ENCODE results near the gene KLHDC4. TPM values are rescaled to one million over a fixed set of nuclear protein-coding genes. Genes with fewer than 3 reads are reported as not detected.

The KLHDC4 gene
- total and polyA plus RNA-seq, 10 of the 15 experiments (the other 5 are each of a cell fraction or from before 2014, with no cell fraction given) = 0.80 to 62.1 (median 32.8) TPM

- no peak for TF ChIP-seq CTCF (IDR thresholded peaks at IDR 0.05 in 2 of 3, conservative IDR thresholded peaks at IDR 0.05 in 1 of 3; ENCODE audit: control insufficient read depth in 2 of 3, extremely low read depth in 1 of 3, insufficient read depth in 1 of 3, low read depth in 3 of 3, low read length in 3 of 3)
Measured at GRCh38 chr16:87700406-87701077, 65.2 kb downstream of the KLHDC4 start (continued).

- Histone ChIP-seq H3K4me2 (ENCODE audit: control insufficient read depth, insufficient read depth) (peak overlapping the region; percentile 51), H3K27me3 (replicated peaks in 1 of 2; ENCODE audit: control insufficient read depth in 2 of 2, insufficient read depth in 2 of 2, low read length in 1 of 2) (no peaks in the 10 kb centered on the region), H2AFZ (ENCODE audit: control insufficient read depth, low read depth, low read length) (no peak overlapping the region), H3K9ac (ENCODE audit: control insufficient read depth, insufficient read depth, low read length) (no peak overlapping the region), H4K20me1 (ENCODE audit: control insufficient read depth, insufficient read depth) (no peaks in the 10 kb centered on the region), H3K36me3 (ENCODE audit: control insufficient read depth in 2 of 2, insufficient read depth in 2 of 2, low read length in 1 of 2) (peaks cover 12 to 16% of the 10 kb centered on the region in 2 experiments; a peak in 3 of 4 replicates), H3K4me3 (no peak overlapping the region), H3K4me1 (ENCODE audit: control insufficient read depth, insufficient read depth, low read length) (peaks cover 46% of the 10 kb centered on the region), H3K27ac (ENCODE audit: control insufficient read depth, insufficient read depth) (peak overlapping the region; percentile 59), H3K9me3 (replicated peaks; ENCODE audit: control insufficient read depth, insufficient read depth, low read length) (no peaks in the 10 kb centered on the region), H3K79me2 (ENCODE audit: control insufficient read depth, insufficient read depth, low read length) (no peaks in the 10 kb centered on the region)
- FAIRE-seq = no peak
- ChIA-PET SMC1A (ENCODE audit: uncharacterized antibody, unreplicated experiment) (no interaction called here), RAD21 (ENCODE audit: unreplicated experiment) (no interaction called here), POLR2A (no interaction called here), CTCF (no interaction called here)
- in situ Hi-C loops (cut with MboI) (no loop called here), intact Hi-C loops (cut with micrococcal nuclease; ENCODE audit: unreplicated experiment) (no loop called here)
- peak; percentile 66 for ATAC-seq
- BruUV-seq (replicated peaks) = no TSS peak
- no peak for DNase-seq (ENCODE audit: low read depth, low spot score)
- TF ChIP-seq MTA3 (IDR thresholded peaks at IDR 0.05; ENCODE audit: borderline replicate concordance, low read length) (0 out of 2 replicates have a peak, but pooled peaks have one; percentile 26), TBL1XR1 (IDR thresholded peaks at IDR 0.05; ENCODE audit: low read depth, low read length) (no peak), RBBP5 (conservative IDR thresholded peaks at IDR 0.05) (no peak), SPI1 (IDR thresholded peaks at IDR 0.05; ENCODE audit: borderline replicate concordance, insufficient read depth, low read depth, low read length) (peak; percentile 50), POLR2A (IDR thresholded peaks at IDR 0.05; ENCODE audit: low read depth, low read length) (peak; percentile 37; the same call in 1 of the 2 replicates), SMAD5 (IDR thresholded peaks at IDR 0.05; ENCODE audit: low read depth) (0 out of 2 replicates have a peak, but pooled peaks have one; percentile 27), YY1 (IDR thresholded peaks at IDR 0.05; ENCODE audit: low read depth, low read length) (no peak), SUZ12 (IDR thresholded peaks at IDR 0.05; ENCODE audit: unreplicated experiment) (no peak), WRNIP1 (IDR thresholded peaks at IDR 0.05; ENCODE audit: borderline replicate concordance, low read depth, low read length) (no peak), RUNX3 (IDR thresholded peaks at IDR 0.05; ENCODE audit: low read length) (peak; percentile 38; the same call in 1 of the 2 replicates), RB1 (IDR thresholded peaks at IDR 0.05; ENCODE audit: borderline replicate concordance) (no peak), YBX1 (IDR thresholded peaks at IDR 0.05) (no peak), ZBED1 (IDR thresholded peaks at IDR 0.05; ENCODE audit: borderline replicate concordance) (no peak), JUND (IDR thresholded peaks at IDR 0.05; ENCODE audit: low read depth, low read length) (no peak), NFXL1 (IDR thresholded peaks at IDR 0.05; ENCODE audit: borderline replicate concordance) (no peak), LARP7 (IDR thresholded peaks at IDR 0.05) (no peak)
- under 1% methylated on average over 20 of the region's 20 CpGs for whole genome bisulfite sequencing (ENCODE audit: insufficient coverage, insufficient replicate concordance, low lambda C conversion rate, missing lambda C conversion rate)
Measured at GRCh38 chr16:87698676-87699199, 67.0 kb downstream of the KLHDC4 start.

All from GM12878 (cell line).